Posterior vena cava (tissue), 2 donors: ENCODE results near the gene PSMD10. TPM values are rescaled to one million over a fixed set of nuclear protein-coding genes. Genes with fewer than 3 reads are reported as not detected.
A peak's percentile ranks its signal among the peaks of the same experiment; 100 is the strongest.

ENCODE experiments used
- DNase-seq: peaks from one replicate; pipeline ENCODE4 v3.0.0-alpha.2; 2020; ENCODE audit warnings: low spot score
- intact Hi-C, 2 donors: fragments of 100-400 bp; cut with DNase I; formaldehyde crosslinking; loops; one replicate each; pipeline versions ENCODE4 v1.14.1 to v1.14.2; 2022 to 2023
- long read RNA-seq, 2 donors: library from polyadenylated mRNA; unstranded; transcript quantifications; one replicate each; pipeline ENCODE4 v2.0.0, GENCODE V29; 2020 to 2021
- total RNA-seq, 2 donors: library from RNA; stranded (reverse); fragmentation: NEBNext Ultra II Directional; extraction: Animal tissue kit (Norgen Biotek cat#: 25700); gene quantifications; one replicate each; pipeline ENCODE4 v1.2.1, GENCODE V29; 2021
- donor health status: DM: yes; HTN: yes; CAD: no.
- donor health status: DM: yes; HTN: yes; CAD: no.

PSMD10 gene, protein sequence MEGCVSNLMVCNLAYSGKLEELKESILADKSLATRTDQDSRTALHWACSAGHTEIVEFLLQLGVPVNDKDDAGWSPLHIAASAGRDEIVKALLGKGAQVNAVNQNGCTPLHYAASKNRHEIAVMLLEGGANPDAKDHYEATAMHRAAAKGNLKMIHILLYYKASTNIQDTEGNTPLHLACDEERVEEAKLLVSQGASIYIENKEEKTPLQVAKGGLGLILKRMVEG
- 10 to 100 TPM; 28.4 to 31.7 TPM for total RNA-seq
- long read RNA-seq, donor 1, transcript PSMD10-201 (5 exons, 1,546 nt): major isoform, 7 of 9 reads
- long read RNA-seq, donor 1, partial matches to known transcripts: 0 of 9 reads
- long read RNA-seq, donor 1, other reads (novel, unspliced or antisense): 0 of 9 reads
- long read RNA-seq, donor 2, transcript PSMD10-201 (5 exons, 1,546 nt): major isoform, 87 of 92 reads
- long read RNA-seq, donor 2, partial matches to known transcripts: 1 of 92 reads
- long read RNA-seq, donor 2, other reads (novel, unspliced or antisense): 1 of 92 reads

DNA sequence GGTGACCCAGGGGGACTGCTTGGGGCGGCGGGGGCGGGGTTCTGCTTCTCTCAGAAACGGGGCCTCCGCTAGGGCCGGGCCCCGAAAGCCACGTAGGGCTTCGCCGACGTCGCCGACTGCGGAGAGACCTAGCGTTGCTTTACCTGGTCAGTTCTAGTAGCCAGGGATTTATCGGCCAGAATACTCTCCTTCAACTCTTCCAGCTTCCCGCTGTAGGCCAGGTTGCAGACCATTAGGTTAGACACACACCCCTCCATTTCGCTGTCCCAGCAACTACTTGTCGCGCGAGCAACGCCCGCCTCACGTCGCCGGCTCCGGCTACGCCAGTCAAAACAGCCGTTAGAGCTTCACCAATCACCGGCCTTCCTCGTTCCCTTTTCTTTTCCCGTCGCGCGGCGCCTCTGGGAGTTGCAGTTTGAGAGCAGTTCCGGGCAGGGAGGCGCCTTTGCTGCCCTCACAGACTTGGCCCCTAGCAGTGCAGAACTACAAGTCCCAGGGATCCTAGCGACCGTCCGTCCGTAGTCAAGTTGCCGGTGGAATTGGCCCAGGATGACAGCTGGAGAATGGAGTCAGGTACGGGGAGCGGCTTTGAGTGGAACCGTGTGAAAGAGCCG is at the start of gene PSMD10, which contains the start of gene ATG4A:
Gene PSMD10, minus strand, starts transcription at position 279 of the 614 bp plus-strand sequence. Its CDS starts 22 bp downstream, at position 257.
Gene ATG4A, plus strand, starts transcription at position 515 of the 614 bp plus-strand sequence. Its CDS starts 49 bp downstream, at position 564.
- intact Hi-C loops: no loop called here

DNA sequence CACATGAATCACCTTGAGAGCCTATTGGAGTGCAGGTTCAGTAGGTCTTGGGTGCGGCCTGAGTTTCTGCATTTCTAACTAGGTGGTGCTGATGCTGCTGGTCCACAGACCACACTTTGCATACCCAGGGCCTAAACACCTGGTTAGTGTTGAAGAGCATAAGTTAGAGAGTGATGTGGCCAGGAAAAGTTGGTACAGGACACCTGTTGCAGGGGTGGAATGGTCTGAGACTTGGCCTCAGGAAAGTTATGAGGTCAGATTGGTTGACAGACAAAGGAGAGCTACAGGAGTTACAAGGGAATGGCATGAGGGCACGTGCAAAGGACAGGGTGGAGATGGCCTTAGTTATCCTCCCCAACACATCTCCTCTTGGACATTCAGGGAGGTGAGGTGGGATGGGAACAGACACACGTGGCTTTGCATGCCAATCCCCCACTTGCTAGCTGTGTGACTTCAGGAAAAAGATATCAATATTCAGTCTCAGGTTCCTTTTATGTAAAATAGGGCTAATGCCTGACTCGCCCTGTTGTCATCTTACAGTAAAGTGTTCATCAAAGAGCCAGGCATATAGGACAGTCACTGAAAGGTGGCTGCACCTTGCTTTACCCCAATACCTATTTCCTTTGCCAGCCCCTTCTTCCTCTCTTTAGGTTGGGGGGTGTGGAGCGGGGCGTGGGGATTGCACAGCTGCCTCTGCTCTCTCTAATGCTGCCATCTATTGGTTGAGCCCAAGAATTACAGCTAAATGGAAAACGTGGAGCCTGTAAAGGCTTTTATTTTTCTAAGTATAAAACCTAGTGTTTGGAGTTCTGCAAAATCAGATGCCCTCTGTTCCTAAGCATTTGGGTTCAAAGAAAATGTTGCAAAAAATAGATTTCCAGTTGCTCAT is 47.7 kb upstream of the PSMD10 start:
- intact Hi-C loops: no loop called here
- DNase-seq: no peak

More for the DNA sequence above, at the start of gene PSMD10, which contains the start of gene ATG4A:
- peak; percentile 97 for DNase-seq

DNA sequence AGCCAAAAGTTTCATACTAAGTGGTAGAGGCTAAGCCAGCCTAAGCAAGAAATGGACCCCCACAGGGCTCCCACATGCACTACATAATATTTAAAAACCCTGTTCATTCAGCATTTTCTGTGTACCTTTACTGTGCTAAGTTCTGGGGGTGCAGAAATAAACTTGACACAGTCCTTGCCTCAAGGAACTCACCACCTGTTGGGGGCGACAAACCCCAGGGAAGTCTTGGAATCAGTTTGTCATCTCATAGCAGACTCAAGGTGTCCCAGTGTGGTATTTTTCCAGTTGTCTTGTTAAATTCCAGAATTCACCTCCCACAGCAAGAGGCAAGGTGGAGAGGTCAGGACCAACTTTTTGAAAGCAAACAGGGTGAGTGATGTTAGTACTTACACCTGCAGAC is 43.4 kb upstream of the PSMD10 start:
- intact Hi-C loops: no loop called here
- DNase-seq: no peak

DNA sequence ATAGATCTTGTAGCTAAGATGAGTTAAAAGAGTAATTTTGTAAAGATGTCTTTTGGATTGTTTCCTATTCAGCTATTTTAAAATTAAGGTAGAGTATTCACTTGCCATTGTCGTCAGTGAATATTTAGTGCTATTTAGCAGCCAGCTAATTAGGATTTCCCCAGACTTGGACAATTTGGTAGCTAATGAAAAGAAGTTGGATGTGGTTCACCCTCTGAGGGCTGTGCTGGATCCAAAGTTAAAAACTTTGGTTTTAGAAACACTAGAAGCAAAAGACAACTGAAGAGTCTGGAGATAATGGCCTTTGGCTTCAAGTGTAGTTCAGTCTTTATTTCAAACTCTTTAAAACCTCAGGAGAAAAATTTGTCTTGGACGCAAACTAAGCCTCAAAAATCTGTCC is 41.5 kb upstream of the PSMD10 start:
- DNase-seq: no peak
- intact Hi-C loops: no loop called here

DNA sequence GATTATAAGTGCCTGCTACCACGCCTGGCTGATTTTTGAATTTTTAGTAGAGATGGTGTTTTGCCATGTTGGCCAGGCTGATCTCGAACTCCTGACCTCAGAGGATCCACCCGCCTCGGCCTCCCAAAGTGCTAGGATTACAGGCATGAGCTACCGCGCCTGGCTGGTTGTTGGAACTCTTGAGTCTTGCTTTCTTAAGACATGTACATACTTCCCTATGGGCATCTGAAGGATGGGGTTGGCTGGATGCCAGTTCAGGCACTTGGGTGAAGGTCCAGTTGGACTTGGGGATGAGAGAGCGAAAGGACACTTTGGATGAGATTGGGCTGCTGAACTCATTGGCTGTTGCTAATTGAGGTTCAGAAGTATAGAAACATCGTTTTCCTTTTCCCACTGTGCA is 40.7 kb upstream of the PSMD10 start:
- DNase-seq: no peak
- intact Hi-C loops: no loop called here

DNA sequence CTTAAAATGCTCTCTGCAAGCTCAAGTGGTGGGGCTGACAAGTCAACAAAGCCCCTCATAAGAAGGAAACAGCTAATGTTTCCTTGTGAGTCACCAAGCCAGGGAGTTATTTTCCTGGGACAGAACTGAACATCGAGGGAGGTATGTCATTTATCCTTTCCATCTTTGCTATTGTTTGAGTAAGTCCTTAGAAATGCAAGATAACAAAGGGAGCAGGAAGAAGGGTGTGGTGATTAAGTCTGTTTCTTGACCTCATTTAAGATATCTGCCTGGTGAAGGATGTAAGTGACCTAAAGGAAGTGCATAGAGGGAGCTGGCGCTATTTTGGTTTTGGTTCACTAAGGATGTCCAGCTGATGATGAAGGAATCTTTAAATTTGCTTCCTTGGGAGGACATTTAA is 40.1 kb upstream of the PSMD10 start:
- intact Hi-C loops: no loop called here
- DNase-seq: no peak

DNA sequence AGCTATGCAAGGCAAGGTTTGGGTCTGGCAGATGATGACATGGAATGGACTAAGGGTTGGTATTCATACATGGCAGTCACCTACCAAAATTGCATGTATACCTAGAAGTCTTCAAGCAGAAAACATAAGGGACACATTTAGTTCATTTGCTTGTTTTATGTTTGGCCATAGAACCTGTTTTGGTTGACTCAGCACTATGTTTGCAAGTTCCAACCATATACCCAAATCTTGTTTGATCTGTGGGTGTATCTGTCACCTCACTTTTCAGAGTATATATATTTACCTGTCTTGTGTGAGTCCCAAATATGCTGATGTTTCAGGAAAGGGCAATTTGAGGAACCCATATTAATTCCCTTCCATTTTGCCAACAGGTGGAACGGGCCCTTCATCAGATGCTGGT is 39.5 kb upstream of the PSMD10 start:
- intact Hi-C loops: no loop called here

DNA sequence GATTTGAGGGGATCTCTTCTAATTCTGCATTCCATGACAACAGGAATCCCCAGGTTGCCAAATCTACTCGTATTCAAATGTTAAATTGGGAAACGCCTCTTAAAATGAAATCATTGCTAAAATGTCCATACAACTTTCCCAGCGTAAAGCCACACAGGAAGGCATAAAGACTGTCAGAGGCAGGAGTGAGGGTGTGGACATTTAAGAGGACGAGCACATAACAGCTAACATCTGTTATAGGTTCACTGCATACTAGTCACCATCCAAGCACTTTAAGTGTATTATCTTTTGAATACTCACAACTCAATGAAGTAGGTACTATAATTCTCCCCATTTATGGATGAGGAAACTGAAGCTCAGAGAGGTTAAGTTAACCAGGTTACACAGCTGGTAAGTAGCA is 35.8 kb upstream of the PSMD10 start:
- intact Hi-C loops: no loop called here
- DNase-seq: no peak

More for the DNA sequence above, 39.5 kb upstream of the PSMD10 start:
- no peak for DNase-seq

DNA sequence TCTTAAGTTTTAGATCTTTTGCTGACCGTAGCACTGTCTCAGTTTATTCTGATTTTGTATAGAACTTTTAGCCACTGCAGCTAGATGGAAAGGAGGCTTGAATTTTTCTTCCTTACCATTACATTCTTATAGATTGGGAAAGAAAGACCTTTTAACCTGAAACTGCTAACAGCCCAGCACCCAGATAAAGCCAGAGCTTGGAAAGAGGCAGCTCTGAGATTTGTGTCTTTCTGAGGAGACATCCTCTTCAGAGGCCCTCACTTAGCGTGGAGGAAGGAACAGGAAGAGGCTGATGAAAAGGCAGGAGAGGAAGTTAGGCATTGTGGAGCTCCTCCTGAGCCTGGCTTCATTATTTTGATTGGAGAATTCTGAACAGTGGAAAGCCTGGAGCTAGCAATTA is 35.3 kb upstream of the PSMD10 start:
- no peak for DNase-seq
- intact Hi-C loops: no loop called here

DNA sequence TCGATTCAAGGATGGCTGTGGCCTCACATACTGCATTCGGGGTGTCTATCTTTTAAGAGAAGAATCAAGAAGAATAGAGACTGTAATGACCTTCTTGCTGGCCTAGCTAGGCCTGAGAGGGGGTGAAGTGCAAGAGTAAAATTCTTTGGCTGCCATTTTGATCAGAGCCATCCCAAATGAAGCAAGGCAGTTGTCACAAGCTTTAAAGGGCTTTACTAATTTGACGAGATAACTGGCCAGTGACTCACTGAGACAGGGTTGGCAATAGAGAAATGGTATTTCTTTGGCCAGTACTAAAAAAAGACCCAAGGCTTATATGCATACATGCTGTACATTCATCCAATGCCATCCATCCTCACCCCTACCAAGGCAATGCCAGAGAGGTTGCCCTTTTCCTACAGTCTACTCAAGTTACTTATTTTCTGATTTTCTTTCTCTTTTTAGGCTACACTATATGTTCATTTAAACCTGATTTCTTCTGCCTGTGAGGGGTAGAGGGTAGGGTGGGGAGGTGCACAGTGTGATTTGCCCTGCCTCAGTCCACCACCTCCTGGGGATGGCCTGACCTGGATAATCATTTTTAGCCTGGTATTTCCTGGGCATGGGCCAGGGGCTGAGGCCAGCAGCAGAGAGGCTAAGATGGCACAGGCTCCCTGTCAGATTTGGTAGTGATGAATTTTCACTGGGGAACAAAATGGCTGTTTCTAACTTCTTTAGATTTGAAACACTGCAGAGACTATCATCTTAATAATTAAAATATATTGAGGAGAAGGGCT is 32.4 kb upstream of the PSMD10 start:
- intact Hi-C loops: no loop called here

DNA sequence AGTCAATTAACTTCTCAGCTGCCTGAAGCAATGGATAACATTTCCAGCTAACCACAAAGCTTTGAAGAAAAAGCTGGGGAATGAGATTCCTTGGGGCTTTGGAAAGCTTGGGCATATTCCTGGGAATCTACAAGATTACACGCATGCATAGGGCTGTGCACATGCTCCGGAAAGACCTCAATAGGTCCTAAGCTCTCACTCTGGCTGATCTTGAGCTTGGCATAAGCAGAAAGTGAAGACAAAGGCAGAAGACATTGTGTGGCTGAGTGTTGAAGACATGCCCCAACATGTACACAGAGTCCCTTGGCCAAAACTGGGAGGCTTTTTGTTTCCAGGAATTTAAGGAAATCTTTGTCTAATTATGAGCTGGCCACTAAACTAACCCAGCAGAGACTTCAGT is 31.4 kb upstream of the PSMD10 start:
- intact Hi-C loops: no loop called here
- no peak for DNase-seq

More for the DNA sequence above, 32.4 kb upstream of the PSMD10 start:
- DNase-seq: no peak

DNA sequence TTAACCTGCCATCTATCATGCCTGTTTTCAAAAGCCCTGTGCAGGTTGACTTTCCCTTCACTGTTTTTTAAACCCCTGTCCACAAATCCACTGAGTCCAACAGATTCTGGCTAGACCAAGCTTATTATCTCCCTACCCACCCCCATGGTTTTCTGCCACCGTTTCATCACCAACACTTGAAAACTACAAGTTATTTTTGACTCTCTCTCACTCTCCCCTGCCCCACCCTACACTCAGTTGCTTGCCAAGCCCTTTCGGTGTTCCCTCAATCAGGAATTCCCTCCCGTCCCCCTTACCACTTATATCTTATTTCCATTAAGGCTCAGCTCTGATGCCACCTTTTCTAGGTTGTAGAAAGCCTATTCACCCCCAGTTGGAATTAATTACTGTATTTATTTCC is 29.9 kb upstream of the PSMD10 start:
- intact Hi-C loops: no loop called here
- DNase-seq: no peak

DNA sequence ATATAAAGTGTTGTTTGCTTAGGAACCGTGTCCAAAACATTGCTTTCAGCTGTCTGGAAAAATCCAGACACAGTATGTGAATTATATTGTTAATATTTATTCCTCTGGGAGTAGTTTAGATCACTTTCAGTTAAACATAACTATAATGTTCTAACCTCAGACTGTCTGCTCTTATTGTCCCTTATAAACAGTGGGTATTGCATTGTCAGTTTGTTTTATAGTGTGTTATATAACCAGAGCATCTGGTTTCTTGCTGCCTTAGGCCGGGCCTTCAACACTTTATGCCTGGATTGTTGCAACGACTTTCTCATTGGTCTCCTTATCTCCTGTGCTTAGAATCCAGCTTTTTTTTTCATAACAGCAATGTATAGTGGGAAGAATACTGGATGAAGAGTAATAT is 26.6 kb upstream of the PSMD10 start:
- intact Hi-C loops: no loop called here

DNA sequence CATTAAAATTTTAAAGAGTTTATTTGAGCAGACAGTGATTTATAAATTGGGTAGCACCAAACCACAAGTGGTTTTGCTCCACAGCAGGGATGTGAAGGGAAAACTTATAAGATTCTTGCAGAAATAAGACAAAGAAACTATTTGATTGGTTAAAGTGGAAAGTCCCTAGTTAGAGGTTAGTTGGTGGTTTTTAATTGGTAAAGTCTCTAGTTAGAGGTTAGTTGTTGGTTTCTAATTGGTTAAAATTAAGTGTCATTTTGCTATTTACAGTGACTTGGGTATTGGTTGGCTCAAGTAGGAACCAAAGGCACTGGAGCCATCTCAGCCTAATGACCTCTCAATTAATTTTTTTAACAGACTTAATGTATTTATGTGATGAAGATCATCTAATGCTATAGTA is 23.2 kb upstream of the PSMD10 start:
- DNase-seq: no peak
- intact Hi-C loops: no loop called here

More for the DNA sequence above, 26.6 kb upstream of the PSMD10 start:
- DNase-seq: no peak

DNA sequence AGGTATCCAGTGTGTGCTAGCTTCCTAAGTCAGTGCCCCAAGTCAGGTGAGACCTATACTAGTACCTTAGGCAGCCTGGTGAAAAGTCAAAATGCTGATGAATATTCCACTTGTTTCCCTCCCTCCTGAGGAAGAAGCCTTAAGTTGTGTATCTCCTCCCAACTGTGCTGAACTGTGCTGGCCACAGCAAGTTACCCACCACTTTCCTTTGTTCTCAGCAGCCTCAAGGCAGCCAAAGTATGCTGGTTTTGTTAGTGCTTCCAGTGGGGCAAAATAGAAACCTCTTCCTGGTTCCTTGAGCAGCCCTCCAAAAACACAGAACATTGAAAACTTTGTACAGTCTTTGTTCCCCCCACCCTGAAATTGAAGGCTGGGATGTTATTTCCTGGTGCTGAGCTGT is 14.1 kb upstream of the PSMD10 start:
- intact Hi-C loops: no loop called here

DNA sequence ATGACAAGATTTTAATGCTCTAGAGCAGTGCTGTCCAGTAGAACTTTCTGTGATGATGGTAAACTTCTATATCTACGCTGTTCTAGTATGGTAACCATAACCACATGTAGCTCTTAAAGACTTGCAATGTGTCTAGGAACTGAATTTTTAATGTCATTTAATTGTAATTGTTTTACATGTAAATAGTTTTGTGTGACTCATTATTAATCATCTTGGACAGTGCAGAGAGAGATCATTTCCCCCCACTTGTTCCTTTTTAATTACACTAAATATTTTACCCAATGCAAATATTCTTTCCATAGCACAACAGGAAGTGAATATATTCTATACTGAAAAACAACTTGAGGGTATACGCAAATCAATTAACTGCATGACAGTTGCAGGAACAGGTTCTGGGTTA is 6.0 kb upstream of the PSMD10 start:
- DNase-seq: no peak
- intact Hi-C loops: no loop called here

More for the DNA sequence above, 14.1 kb upstream of the PSMD10 start:
- DNase-seq: no peak

DNA sequence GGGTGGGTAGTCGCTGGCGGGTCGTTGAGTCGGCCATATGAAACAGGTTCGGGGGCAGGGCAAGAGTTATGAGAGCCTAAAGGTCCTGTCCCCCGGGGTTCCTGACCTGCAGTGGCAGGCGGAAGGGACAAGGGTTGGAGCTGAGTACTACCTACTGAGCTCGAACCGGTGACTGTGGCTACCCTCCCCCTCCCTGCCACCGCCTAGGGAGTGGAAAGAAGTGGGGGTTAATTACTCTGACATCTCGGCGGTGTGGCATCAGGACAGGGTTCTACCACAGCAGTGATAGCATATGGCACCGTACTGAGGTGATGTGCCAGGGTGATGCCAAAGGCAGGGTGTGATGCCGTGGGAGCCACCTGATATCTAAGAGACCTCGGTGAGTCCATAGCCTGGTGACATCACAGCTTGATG is 543 bp upstream of the PSMD10 start:
- intact Hi-C loops: no loop called here
- no peak for DNase-seq

DNA sequence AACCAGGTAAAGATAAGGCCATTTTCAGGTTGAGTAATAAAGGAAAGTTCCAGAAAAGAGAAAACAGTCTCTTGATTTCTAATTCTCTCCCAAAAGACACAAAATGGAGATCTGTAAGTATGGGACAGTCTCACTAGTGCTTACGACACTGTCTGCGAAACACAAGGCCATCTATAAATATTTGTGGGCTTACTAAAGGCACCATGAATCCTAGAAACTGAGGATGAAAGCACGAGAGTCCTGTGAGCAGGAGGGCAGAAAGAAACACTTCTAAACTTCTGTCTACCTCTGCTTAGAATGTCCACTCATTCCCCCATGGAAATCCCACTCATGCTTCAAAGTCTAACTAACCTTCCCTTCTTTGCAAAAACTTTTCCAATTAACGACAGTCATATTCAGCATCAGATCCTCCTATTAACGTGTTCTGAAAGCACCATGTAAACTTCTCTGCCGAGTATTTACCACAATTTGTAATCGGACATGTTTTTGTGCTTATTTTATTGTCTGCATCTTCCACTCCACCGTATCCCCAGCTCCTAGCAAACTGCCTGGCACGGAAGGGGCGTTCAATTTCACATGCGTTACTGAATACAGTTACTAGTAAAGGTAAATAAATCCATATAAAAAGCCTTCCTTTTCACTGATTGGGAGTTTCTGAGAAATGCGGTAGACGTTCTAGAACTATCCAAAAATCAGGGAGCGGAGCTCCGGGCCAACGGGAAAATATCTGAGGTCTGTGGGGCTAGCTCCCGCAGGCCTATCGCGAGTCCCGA is 665 bp downstream of the PSMD10 start:
- intact Hi-C loops: no loop called here
- DNase-seq: no peak
